GM23338 (cell line): ENCODE measurements around the gene GLE1.

Source experiments
- CREB1 ChIP-seq: fragments of 250-450 bp; sonication (Bioruptor Pico); IDR thresholded peaks from 2 replicates; pipeline ENCODE4 v1.5.0; 2020; ENCODE audit warnings: low read depth, mild to moderate bottlenecking, moderate library complexity
- EZH2 ChIP-seq: fragments of 200-600 bp; sonication (generic); IDR thresholded peaks from one replicate; pipeline ENCODE4 v1.8.0; 2017; ENCODE audit warnings: antibody characterized with exemption, mild to moderate bottlenecking, low read depth; ENCODE audit not compliant: unreplicated experiment
- EZH2phosphoT487 ChIP-seq: fragments of 200-600 bp; sonication (generic); IDR thresholded peaks from one replicate; pipeline ENCODE4 v1.8.1; 2018; ENCODE audit warnings: antibody characterized with exemption; ENCODE audit not compliant: unreplicated experiment
- JUNB ChIP-seq: IDR thresholded peaks from one replicate; pipeline ENCODE4 v1.6.1; 2016; ENCODE audit warnings: antibody characterized with exemption; ENCODE audit not compliant: unreplicated experiment
- NANOG ChIP-seq: IDR thresholded peaks from 2 replicates; pipeline ENCODE4 v1.6.1; 2016; ENCODE audit warnings: antibody characterized with exemption, borderline replicate concordance
- POLR2AphosphoS5 ChIP-seq: IDR thresholded peaks from 2 replicates; pipeline ENCODE4 v1.6.1; 2016; ENCODE audit warnings: antibody characterized with exemption, low read depth
- ZNF114 ChIP-seq: fragments of 250-450 bp; sonication (Bioruptor Pico); IDR thresholded peaks from 2 replicates; pipeline ENCODE4 v1.5.0; 2020; ENCODE audit warnings: mild to moderate bottlenecking, moderate library complexity
- ZNF331 ChIP-seq: fragments of 250-450 bp; sonication (Bioruptor Pico); IDR thresholded peaks from 2 replicates; pipeline ENCODE4 v1.5.0; 2020; ENCODE audit warnings: low read depth, mild to moderate bottlenecking, moderate library complexity
- TF ChIP-seq, protein P1 (sequence below), 2 experiments: fragments of 200-600 bp in 1 of 2; sonication (generic) in 1 of 2; conservative IDR thresholded peaks; 2 replicates each; pipeline versions ENCODE4 v1.5.1 to v1.6.1; 2016 to 2017; ENCODE audit warnings: antibody characterized with exemption in 2 of 2, low read depth in 2 of 2, mild to moderate bottlenecking in 2 of 2, moderate library complexity in 1 of 2
- TF ChIP-seq, protein P2 (sequence below): fragments of 250-450 bp; sonication (Bioruptor Pico); IDR thresholded peaks from 2 replicates; pipeline ENCODE4 v1.5.0; 2020; ENCODE audit warnings: mild to moderate bottlenecking, moderate library complexity
- TF ChIP-seq, protein P3 (sequence below): IDR thresholded peaks from one replicate; pipeline ENCODE4 v1.6.1; 2018; ENCODE audit warnings: antibody characterized with exemption; ENCODE audit not compliant: unreplicated experiment
- TF ChIP-seq, protein P4 (sequence below): IDR thresholded peaks from 2 replicates; pipeline ENCODE4 v1.6.1; 2016; ENCODE audit warnings: antibody characterized with exemption

DNA sequence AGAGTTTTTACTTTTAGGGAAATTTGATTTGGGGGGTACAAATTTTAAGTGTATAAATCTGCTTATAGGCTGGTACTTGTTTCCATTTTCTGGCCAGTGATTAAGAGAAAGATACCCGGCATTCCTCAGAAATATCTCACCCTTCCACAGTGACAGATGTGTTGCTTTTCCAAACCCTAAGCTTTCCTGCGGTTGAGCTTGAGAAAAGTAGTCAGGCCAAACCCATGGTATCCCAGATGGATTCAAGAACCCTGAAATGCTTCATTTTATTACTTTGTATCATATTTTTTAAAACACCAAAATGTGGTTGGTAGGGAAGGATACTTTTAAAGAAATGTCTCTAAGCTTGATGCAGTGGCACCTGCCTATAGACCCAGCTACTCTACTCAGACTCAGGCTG, 71.4 kb downstream of the GLE1 start:
- TF ChIP-seq, protein P1, sequence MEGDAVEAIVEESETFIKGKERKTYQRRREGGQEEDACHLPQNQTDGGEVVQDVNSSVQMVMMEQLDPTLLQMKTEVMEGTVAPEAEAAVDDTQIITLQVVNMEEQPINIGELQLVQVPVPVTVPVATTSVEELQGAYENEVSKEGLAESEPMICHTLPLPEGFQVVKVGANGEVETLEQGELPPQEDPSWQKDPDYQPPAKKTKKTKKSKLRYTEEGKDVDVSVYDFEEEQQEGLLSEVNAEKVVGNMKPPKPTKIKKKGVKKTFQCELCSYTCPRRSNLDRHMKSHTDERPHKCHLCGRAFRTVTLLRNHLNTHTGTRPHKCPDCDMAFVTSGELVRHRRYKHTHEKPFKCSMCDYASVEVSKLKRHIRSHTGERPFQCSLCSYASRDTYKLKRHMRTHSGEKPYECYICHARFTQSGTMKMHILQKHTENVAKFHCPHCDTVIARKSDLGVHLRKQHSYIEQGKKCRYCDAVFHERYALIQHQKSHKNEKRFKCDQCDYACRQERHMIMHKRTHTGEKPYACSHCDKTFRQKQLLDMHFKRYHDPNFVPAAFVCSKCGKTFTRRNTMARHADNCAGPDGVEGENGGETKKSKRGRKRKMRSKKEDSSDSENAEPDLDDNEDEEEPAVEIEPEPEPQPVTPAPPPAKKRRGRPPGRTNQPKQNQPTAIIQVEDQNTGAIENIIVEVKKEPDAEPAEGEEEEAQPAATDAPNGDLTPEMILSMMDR (conservative IDR thresholded peaks at IDR 0.05; ENCODE audit: low read depth in 2 of 2) = no peak
- TF ChIP-seq EZH2 (no peak), POLR2AphosphoS5 (no peak), NANOG (no peak), CREB1 (no peak), EZH2phosphoT487 (no peak), JUNB (no peak), ZNF331 (no peak), ZNF114 (CRISPR knock-in tag) (no peak)
- TF ChIP-seq, protein P2, sequence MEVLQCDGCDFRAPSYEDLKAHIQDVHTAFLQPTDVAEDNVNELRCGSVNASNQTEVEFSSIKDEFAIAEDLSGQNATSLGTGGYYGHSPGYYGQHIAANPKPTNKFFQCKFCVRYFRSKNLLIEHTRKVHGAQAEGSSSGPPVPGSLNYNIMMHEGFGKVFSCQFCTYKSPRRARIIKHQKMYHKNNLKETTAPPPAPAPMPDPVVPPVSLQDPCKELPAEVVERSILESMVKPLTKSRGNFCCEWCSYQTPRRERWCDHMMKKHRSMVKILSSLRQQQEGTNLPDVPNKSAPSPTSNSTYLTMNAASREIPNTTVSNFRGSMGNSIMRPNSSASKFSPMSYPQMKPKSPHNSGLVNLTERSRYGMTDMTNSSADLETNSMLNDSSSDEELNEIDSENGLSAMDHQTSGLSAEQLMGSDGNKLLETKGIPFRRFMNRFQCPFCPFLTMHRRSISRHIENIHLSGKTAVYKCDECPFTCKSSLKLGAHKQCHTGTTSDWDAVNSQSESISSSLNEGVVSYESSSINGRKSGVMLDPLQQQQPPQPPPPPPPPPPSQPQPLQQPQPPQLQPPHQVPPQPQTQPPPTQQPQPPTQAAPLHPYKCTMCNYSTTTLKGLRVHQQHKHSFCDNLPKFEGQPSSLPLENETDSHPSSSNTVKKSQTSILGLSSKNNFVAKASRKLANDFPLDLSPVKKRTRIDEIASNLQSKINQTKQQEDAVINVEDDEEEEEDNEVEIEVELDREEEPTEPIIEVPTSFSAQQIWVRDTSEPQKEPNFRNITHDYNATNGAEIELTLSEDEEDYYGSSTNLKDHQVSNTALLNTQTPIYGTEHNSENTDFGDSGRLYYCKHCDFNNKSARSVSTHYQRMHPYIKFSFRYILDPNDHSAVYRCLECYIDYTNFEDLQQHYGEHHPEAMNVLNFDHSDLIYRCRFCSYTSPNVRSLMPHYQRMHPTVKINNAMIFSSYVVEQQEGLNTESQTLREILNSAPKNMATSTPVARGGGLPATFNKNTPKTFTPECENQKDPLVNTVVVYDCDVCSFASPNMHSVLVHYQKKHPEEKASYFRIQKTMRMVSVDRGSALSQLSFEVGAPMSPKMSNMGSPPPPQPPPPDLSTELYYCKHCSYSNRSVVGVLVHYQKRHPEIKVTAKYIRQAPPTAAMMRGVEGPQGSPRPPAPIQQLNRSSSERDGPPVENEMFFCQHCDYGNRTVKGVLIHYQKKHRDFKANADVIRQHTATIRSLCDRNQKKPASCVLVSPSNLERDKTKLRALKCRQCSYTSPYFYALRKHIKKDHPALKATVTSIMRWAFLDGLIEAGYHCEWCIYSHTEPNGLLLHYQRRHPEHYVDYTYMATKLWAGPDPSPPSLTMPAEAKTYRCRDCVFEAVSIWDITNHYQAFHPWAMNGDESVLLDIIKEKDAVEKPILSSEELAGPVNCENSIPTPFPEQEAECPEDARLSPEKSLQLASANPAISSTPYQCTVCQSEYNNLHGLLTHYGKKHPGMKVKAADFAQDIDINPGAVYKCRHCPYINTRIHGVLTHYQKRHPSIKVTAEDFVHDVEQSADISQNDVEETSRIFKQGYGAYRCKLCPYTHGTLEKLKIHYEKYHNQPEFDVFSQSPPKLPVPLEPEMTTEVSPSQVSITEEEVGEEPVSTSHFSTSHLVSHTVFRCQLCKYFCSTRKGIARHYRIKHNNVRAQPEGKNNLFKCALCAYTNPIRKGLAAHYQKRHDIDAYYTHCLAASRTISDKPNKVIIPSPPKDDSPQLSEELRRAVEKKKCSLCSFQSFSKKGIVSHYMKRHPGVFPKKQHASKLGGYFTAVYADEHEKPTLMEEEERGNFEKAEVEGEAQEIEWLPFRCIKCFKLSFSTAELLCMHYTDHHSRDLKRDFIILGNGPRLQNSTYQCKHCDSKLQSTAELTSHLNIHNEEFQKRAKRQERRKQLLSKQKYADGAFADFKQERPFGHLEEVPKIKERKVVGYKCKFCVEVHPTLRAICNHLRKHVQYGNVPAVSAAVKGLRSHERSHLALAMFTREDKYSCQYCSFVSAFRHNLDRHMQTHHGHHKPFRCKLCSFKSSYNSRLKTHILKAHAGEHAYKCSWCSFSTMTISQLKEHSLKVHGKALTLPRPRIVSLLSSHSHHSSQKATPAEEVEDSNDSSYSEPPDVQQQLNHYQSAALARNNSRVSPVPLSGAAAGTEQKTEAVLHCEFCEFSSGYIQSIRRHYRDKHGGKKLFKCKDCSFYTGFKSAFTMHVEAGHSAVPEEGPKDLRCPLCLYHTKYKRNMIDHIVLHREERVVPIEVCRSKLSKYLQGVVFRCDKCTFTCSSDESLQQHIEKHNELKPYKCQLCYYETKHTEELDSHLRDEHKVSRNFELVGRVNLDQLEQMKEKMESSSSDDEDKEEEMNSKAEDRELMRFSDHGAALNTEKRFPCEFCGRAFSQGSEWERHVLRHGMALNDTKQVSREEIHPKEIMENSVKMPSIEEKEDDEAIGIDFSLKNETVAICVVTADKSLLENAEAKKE = no peak
- TF ChIP-seq, protein P3, sequence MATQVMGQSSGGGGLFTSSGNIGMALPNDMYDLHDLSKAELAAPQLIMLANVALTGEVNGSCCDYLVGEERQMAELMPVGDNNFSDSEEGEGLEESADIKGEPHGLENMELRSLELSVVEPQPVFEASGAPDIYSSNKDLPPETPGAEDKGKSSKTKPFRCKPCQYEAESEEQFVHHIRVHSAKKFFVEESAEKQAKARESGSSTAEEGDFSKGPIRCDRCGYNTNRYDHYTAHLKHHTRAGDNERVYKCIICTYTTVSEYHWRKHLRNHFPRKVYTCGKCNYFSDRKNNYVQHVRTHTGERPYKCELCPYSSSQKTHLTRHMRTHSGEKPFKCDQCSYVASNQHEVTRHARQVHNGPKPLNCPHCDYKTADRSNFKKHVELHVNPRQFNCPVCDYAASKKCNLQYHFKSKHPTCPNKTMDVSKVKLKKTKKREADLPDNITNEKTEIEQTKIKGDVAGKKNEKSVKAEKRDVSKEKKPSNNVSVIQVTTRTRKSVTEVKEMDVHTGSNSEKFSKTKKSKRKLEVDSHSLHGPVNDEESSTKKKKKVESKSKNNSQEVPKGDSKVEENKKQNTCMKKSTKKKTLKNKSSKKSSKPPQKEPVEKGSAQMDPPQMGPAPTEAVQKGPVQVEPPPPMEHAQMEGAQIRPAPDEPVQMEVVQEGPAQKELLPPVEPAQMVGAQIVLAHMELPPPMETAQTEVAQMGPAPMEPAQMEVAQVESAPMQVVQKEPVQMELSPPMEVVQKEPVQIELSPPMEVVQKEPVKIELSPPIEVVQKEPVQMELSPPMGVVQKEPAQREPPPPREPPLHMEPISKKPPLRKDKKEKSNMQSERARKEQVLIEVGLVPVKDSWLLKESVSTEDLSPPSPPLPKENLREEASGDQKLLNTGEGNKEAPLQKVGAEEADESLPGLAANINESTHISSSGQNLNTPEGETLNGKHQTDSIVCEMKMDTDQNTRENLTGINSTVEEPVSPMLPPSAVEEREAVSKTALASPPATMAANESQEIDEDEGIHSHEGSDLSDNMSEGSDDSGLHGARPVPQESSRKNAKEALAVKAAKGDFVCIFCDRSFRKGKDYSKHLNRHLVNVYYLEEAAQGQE = no peak
- TF ChIP-seq, protein P4, sequence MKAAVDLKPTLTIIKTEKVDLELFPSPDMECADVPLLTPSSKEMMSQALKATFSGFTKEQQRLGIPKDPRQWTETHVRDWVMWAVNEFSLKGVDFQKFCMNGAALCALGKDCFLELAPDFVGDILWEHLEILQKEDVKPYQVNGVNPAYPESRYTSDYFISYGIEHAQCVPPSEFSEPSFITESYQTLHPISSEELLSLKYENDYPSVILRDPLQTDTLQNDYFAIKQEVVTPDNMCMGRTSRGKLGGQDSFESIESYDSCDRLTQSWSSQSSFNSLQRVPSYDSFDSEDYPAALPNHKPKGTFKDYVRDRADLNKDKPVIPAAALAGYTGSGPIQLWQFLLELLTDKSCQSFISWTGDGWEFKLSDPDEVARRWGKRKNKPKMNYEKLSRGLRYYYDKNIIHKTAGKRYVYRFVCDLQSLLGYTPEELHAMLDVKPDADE = no peak
